ENCODE results near the gene EPB41. TPM values are rescaled to one million over a fixed set of nuclear protein-coding genes. Genes with fewer than 3 reads are reported as not detected.

EPB41 gene
- total and polyA plus RNA-seq, 9 of the 15 experiments (the other 6 are each of a cell fraction or from before 2014, with no cell fraction given): 3.7 to 213 (median 141) TPM

DNA sequence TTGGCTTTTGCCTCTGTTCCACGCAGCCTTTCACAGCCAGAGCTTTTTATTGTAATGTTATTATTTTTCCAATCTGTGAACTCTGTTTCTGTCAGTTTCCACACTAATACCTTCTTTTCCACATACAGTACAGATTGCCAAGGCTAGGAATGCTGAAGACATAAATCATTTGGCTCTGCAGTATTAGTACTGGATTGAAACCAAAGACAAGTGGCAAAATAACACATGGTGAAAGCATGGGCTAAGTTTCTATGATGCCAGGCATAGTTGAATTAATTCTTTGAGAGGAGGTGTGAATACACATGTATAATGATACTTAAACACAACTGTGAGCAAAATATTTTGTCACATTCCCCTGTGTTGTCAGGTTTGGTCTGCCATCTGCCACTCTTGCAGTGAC, 135.8 kb downstream of the EPB41 start:
- in situ Hi-C loops (cut with MboI) (no loop called here), intact Hi-C loops (cut with micrococcal nuclease) (no loop called here)
- Histone ChIP-seq H3K4me3 (no peak overlapping the region), H3K9me3 (replicated peaks; ENCODE audit: control insufficient read depth, insufficient read depth, low read depth, low read length) (no peaks in the 10 kb centered on the region), H2AFZ (ENCODE audit: low read depth, low read length) (no peak overlapping the region), H4K20me1 (replicated peaks; ENCODE audit: control insufficient read depth, insufficient read depth, low read length) (no peaks in the 10 kb centered on the region), H3K9ac (ENCODE audit: insufficient read depth in 1 of 2, low read depth in 2 of 2, low read length in 2 of 2) (no peak overlapping the region), H3K27me3 (ENCODE audit: control insufficient read depth in 2 of 2, insufficient read depth in 2 of 2, low read length in 2 of 2) (no peaks in the 10 kb centered on the region), H3K27ac (ENCODE audit: extremely low read depth, low read depth, low read length) (no peak overlapping the region), H3K4me1 (replicated peaks in 1 of 2; ENCODE audit: control insufficient read depth in 2 of 2, insufficient read depth in 2 of 2, low read length in 2 of 2) (no peaks in the 10 kb centered on the region; a peak in 1 of 5 replicates), H3K79me2 (ENCODE audit: control insufficient read depth, insufficient read depth, low read length) (no peaks in the 10 kb centered on the region), H3K36me3 (ENCODE audit: control insufficient read depth, insufficient read depth, low read length) (peaks cover 61% of the 10 kb centered on the region), H3K4me2 (ENCODE audit: insufficient read depth, low read length) (no peak overlapping the region), H3K9me1 (ENCODE audit: control insufficient read depth, insufficient read depth, low read length) (no peaks in the 10 kb centered on the region)
- TF ChIP-seq LEF1 (IDR thresholded peaks at IDR 0.05) (no peak), MIER1 (IDR thresholded peaks at IDR 0.05; ENCODE audit: low read depth) (no peak), ARID1B (IDR thresholded peaks at IDR 0.05) (no peak), RNF2 (IDR thresholded peaks at IDR 0.05) (no peak), CAMTA2 (CRISPR knock-in tag; conservative IDR thresholded peaks at IDR 0.05) (no peak), ZKSCAN8 (CRISPR knock-in tag; IDR thresholded peaks at IDR 0.05) (no peak), ZNF431 (CRISPR knock-in tag; IDR thresholded peaks at IDR 0.05) (no peak)
- TF ChIP-seq, protein P1, sequence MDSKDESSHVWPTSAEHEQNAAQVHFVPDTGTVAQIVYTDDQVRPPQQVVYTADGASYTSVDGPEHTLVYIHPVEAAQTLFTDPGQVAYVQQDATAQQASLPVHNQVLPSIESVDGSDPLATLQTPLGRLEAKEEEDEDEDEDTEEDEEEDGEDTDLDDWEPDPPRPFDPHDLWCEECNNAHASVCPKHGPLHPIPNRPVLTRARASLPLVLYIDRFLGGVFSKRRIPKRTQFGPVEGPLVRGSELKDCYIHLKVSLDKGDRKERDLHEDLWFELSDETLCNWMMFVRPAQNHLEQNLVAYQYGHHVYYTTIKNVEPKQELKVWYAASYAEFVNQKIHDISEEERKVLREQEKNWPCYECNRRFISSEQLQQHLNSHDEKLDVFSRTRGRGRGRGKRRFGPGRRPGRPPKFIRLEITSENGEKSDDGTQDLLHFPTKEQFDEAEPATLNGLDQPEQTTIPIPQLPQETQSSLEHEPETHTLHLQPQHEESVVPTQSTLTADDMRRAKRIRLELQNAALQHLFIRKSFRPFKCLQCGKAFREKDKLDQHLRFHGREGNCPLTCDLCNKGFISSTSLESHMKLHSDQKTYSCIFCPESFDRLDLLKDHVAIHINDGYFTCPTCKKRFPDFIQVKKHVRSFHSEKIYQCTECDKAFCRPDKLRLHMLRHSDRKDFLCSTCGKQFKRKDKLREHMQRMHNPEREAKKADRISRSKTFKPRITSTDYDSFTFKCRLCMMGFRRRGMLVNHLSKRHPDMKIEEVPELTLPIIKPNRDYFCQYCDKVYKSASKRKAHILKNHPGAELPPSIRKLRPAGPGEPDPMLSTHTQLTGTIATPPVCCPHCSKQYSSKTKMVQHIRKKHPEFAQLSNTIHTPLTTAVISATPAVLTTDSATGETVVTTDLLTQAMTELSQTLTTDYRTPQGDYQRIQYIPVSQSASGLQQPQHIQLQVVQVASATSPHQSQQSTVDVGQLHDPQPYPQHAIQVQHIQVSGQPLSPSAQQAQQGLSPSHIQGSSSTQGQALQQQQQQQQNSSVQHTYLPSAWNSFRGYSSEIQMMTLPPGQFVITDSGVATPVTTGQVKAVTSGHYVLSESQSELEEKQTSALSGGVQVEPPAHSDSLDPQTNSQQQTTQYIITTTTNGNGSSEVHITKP (IDR thresholded peaks at IDR 0.05; ENCODE audit: partially characterized antibody): no peak
- TF ChIP-seq, protein P2, sequence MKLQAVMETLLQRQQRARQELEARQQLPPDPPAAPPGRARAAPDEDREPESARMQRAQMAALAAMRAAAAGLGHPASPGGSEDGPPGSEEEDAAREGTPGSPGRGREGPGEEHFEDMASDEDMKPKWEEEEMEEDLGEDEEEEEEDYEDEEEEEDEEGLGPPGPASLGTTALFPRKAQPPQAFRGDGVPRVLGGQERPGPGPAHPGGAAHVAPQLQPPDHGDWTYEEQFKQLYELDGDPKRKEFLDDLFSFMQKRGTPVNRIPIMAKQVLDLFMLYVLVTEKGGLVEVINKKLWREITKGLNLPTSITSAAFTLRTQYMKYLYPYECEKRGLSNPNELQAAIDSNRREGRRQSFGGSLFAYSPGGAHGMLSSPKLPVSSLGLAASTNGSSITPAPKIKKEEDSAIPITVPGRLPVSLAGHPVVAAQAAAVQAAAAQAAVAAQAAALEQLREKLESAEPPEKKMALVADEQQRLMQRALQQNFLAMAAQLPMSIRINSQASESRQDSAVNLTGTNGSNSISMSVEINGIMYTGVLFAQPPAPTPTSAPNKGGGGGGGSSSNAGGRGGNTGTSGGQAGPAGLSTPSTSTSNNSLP (IDR thresholded peaks at IDR 0.05; ENCODE audit: borderline replicate concordance, low read depth, low read length): no peak
- TF ChIP-seq, protein P3, sequence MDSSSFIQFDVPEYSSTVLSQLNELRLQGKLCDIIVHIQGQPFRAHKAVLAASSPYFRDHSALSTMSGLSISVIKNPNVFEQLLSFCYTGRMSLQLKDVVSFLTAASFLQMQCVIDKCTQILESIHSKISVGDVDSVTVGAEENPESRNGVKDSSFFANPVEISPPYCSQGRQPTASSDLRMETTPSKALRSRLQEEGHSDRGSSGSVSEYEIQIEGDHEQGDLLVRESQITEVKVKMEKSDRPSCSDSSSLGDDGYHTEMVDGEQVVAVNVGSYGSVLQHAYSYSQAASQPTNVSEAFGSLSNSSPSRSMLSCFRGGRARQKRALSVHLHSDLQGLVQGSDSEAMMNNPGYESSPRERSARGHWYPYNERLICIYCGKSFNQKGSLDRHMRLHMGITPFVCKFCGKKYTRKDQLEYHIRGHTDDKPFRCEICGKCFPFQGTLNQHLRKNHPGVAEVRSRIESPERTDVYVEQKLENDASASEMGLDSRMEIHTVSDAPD (CRISPR knock-in tag; IDR thresholded peaks at IDR 0.05): no peak
- TF ChIP-seq, protein P4, sequence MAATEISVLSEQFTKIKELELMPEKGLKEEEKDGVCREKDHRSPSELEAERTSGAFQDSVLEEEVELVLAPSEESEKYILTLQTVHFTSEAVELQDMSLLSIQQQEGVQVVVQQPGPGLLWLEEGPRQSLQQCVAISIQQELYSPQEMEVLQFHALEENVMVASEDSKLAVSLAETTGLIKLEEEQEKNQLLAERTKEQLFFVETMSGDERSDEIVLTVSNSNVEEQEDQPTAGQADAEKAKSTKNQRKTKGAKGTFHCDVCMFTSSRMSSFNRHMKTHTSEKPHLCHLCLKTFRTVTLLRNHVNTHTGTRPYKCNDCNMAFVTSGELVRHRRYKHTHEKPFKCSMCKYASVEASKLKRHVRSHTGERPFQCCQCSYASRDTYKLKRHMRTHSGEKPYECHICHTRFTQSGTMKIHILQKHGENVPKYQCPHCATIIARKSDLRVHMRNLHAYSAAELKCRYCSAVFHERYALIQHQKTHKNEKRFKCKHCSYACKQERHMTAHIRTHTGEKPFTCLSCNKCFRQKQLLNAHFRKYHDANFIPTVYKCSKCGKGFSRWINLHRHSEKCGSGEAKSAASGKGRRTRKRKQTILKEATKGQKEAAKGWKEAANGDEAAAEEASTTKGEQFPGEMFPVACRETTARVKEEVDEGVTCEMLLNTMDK (IDR thresholded peaks at IDR 0.05; ENCODE audit: borderline replicate concordance, insufficient read depth, low read depth, low read length, poor library complexity, severe bottlenecking): no peak
- DNase-seq (ENCODE audit: extremely low read depth in 1 of 4, low spot score in 3 of 4) (no peak), FAIRE-seq (no peak), ATAC-seq (no peak)
- CTCF ChIA-PET (ENCODE audit: low intra/inter-chr PET ratio): no interaction called here
- no TSS peak for BruUV-seq (replicated peaks)
- POLR2A ChIA-PET: interaction anchor here (1.0 to 2.1 kb wide), 3 partner anchors 10 to 401 kb away, joined by 3 to 6 read pairs (median 5); partner anchors contain the start of gene RNU11
- WGBS (ENCODE audit: insufficient coverage, low coverage, missing lambda C conversion rate): 100% methylated on average over 1 of the region's 1 CpG
